HEK293T (cell line): Measurements from ENCODE around the gene FABP2.
A peak's percentile ranks its signal among the peaks of the same experiment; 100 is the strongest.
"Not testable (repeated sequence)": the region's sequence is repeated elsewhere in the genome, so short reads cannot be mapped to it uniquely, and the experiment has no call there.

Experiments
- CTCF ChIA-PET: fragments of 350-600 bp; formaldehyde crosslinking; extraction: SDS; loops from one replicate; lab custom pipeline; 2021; ENCODE audit warnings: antibody characterized with exemption, inconsistent platforms; lab: Yijun Ruan, JAX
- POLR2A ChIA-PET: fragments of 350-600 bp; formaldehyde crosslinking; extraction: SDS; loops from one replicate; lab custom pipeline; 2020; ENCODE audit warnings: antibody characterized with exemption, inconsistent platforms; lab: Yijun Ruan, JAX
- DNase-seq: peaks from one replicate; pipeline ENCODE4 v3.0.0; 2012; ENCODE audit warnings: mixed read lengths; ENCODE audit errors: extremely low spot score
- ARNT ChIP-seq: fragments of 450-650 bp; IDR thresholded peaks from 2 replicates; pipeline ENCODE4 v1.6.1; 2017; ENCODE audit warnings: mild to moderate bottlenecking
- ELF4 ChIP-seq: fragments of 450-650 bp; IDR thresholded peaks from 2 replicates; pipeline ENCODE4 v1.6.1; 2017; ENCODE audit warnings: antibody characterized with exemption
- HDGF ChIP-seq: fragments of 450-650 bp; IDR thresholded peaks from 2 replicates; pipeline ENCODE4 v1.6.1; 2017; ENCODE audit warnings: antibody characterized with exemption, borderline replicate concordance
- LEF1 ChIP-seq: fragments of 450-650 bp; IDR thresholded peaks from 2 replicates; pipeline ENCODE4 v1.6.1; 2017; ENCODE audit warnings: mild to moderate bottlenecking, borderline replicate concordance
- NFRKB ChIP-seq: fragments of 450-650 bp; IDR thresholded peaks from 2 replicates; pipeline ENCODE4 v1.6.1; 2016; ENCODE audit warnings: mild to moderate bottlenecking, moderate library complexity
- TARDBP ChIP-seq: fragments of 450-650 bp; IDR thresholded peaks from 2 replicates; pipeline ENCODE4 v1.6.1; 2016
- TF ChIP-seq, protein P1 (sequence below): fragments of 450-650 bp; IDR thresholded peaks from 2 replicates; pipeline ENCODE4 v1.6.1; 2016

The FABP2 gene

DNA sequence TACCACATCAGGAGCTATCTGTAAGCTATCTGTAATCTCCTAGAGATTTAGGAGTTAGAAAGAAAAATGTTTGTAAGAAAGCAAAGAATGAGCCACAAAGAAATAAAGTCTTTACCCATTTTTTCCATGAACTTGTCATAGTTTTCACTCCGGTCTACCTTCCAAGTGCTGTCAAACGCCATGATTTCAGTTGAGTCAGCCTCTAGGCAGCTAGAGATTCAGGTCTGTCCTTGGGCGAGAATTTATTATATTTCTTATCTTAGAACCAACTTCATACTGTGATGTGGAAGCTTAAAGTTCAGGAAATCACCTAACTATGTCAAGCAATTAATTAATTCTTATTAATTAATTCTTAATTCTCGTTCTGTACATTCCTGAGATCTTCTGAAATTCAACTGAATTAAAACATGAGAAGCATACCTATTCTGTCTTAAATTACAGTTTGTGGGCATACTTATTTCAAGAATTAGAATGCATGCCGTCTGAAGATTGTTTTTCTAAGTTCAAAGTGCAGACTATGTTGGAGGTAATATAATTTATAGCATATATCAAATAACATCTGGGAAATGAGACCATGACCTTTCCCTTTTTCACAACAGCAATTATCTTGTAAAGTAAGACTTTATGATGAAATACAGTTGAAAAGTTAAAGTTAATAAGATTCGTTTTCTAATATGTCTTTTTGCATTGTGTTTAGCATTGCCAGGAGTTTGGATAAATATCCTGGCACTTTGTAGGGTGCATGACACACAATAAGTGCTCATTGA lies at the start of gene FABP2:
Gene FABP2 (minus strand): TSS at position 218 of the 767 bp plus-strand sequence. CDS start 36 bp downstream, at position 182.
- no peak for TF ChIP-seq ELF4
- TF ChIP-seq, protein P1, sequence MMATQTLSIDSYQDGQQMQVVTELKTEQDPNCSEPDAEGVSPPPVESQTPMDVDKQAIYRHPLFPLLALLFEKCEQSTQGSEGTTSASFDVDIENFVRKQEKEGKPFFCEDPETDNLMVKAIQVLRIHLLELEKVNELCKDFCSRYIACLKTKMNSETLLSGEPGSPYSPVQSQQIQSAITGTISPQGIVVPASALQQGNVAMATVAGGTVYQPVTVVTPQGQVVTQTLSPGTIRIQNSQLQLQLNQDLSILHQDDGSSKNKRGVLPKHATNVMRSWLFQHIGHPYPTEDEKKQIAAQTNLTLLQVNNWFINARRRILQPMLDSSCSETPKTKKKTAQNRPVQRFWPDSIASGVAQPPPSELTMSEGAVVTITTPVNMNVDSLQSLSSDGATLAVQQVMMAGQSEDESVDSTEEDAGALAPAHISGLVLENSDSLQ = peak; percentile 64
- TF ChIP-seq TARDBP = no peak
- no peak for TF ChIP-seq HDGF
- no peak for TF ChIP-seq ARNT
- TF ChIP-seq LEF1 = no peak
- no peak for TF ChIP-seq NFRKB
- ChIA-PET CTCF (interaction anchor here (0.6 kb wide), 1 partner anchor 21 kb away, joined by 4 read pairs; no protein-coding TSS in a partner anchor), POLR2A (interaction anchor here (1.2 kb wide), 1 partner anchor 22 kb away, joined by 3 read pairs; a partner anchor contains a TSS)
- DNase-seq = no peak

DNA sequence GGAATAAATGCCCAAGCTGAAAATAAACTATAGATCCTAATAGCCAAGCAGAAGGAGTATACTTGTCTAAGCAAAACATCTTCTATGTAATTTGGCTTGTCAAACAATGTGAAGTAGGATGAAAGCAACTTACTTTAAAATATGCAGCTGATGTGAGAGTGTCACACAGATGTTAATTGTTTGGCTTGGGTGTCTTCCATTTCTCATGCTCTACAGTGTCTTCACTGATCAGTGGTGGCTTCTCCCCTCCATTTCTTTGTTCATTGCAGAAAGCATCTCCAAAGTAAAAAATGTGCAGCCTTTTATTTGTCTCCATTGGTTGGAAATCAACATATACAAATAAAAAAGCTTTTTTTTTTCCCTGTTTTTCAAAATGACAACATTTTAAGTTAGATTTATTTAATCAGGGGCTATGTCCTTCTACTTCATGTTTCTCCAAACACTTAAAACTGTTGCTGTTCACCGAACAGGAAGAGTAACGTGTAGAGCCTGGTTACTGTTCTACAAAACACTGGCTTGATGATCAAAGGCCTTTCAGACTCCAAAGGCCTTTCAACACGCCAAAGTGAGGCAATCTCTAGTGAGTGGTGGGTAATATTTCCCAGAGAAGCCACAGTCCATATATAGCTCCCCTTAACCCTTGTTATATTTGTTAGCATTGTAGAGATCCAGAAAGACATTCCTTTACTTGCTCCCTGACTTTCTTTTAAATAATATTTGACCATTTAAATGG lies 49.2 kb upstream of the FABP2 start:
- DNase-seq, CTCF ChIA-PET, POLR2A ChIA-PET: not testable (repeated sequence)

GRCh38 chr4:119370392-119370791 lies 48.5 kb upstream of the FABP2 start:
- POLR2A ChIA-PET, DNase-seq, CTCF ChIA-PET: not testable (repeated sequence)

DNA sequence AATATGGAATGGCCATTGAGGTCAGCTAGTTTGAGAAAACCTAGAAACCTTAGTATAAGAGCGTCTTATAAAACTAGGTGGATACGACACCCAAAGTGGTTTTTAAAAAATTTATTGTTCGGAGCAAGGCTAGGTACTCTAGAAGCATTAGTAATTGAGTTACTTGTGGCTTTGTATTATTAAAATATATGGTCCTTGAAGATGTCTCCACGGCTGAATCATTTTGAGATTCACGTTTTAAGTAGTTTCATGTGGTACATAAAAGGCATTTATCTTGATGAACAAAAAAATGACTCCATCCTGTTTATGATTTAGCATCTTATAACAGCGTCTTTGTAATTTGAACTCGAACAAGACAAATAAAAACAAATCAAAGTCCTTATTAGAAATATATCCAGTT lies 44.9 kb upstream of the FABP2 start:
- DNase-seq, POLR2A ChIA-PET, CTCF ChIA-PET: not testable (repeated sequence)

DNA sequence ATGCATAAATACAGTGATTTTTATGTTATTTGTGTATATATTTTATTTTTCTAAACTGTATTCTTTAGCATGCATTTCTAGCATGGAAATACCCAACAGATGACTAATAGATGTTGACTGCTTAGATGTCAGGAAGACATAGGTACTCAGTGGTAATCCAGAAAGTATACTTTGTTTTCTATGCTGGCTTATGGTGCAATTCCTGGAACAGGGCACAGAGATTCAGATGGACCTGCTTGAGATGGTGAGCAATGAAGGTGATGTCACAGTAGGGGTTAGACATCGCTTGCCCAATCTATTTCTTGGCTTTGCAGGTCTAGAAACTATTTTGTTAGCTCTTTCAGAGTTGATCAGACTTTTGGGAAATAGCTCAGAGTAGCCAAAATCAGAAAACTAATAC lies 42.3 kb upstream of the FABP2 start:
- POLR2A ChIA-PET, CTCF ChIA-PET: not testable (repeated sequence)

GRCh38 chr4:119363372-119363771 lies 41.4 kb upstream of the FABP2 start:
- DNase-seq, POLR2A ChIA-PET, CTCF ChIA-PET: not testable (repeated sequence)

More for the DNA sequence above, 42.3 kb upstream of the FABP2 start:
- not testable (repeated sequence) for DNase-seq

DNA sequence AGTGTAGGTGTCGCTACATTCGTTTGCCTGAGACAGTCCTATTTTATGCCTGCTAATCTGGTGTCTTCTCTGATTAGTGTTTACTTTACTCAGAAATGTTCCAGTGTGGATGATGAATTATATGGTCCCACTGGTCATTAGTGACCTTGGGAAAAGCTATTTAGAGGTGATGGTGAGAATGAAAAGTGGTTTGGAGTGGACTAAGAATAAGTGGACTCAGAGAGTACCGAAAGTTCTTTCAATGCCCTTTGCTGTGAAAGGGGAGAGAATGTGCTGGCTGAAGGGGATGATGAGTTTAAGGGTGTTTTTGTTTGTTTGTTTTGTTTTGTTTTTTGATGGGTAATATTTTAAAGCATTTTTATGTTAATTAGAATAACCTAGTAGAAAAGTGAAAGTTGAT lies 40.5 kb upstream of the FABP2 start:
- POLR2A ChIA-PET, CTCF ChIA-PET, DNase-seq: not testable (repeated sequence)

- POLR2A ChIA-PET, CTCF ChIA-PET, DNase-seq: not testable (repeated sequence)
Observed at GRCh38 chr4:119359873-119360272, 37.9 kb upstream of the FABP2 start.

DNA sequence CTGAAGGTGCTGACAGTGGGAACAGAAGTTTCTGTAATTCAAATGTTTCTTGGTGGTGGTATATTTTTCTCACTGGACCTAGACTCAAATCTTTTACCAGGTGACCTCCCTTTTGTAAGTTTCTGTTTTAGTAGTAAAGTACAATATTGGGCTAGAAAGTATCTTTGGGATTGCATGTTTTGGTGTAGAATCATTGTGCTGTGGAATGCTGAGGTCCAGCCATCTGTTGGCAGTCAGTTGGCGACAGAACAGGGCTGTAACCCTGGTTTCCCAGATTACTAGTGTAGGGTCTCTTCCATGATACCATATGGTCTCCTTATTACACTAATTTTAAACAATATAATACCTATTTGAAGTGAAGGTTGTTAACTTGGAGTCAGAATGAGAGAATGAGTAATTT lies 34.9 kb upstream of the FABP2 start:
- POLR2A ChIA-PET, DNase-seq, CTCF ChIA-PET: not testable (repeated sequence)

GRCh38 chr4:119356041-119356440 lies 34.1 kb upstream of the FABP2 start:
- DNase-seq, POLR2A ChIA-PET, CTCF ChIA-PET: not testable (repeated sequence)

- CTCF ChIA-PET, DNase-seq, POLR2A ChIA-PET: not testable (repeated sequence)
Observed at GRCh38 chr4:119353364-119353763, 31.4 kb upstream of the FABP2 start.

GRCh38 chr4:119348169-119348568 lies 26.2 kb upstream of the FABP2 start:
- CTCF ChIA-PET, POLR2A ChIA-PET: not testable (repeated sequence)

DNA sequence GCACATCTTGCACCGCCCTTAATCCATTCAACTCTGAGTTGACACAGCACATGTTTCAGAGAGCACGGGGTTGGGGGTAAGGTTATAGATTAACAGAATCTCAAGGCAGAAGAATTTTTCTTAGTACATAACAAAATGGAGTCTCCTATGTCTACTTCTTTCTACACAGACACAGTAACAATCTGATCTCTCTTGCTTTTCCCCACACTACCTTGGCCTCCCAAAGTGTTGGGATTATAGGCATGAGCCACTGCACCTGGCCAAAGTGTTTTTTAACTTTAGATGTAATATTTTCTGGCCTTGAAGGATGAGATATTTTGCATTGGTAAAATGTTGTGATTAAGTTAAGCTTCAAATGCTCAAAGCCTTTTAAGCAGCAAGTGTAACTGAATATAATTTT lies 21.4 kb upstream of the FABP2 start:
- CTCF ChIA-PET, POLR2A ChIA-PET, DNase-seq: not testable (repeated sequence)

More at GRCh38 chr4:119348169-119348568, 26.2 kb upstream of the FABP2 start:
- not testable (repeated sequence) for DNase-seq

DNA sequence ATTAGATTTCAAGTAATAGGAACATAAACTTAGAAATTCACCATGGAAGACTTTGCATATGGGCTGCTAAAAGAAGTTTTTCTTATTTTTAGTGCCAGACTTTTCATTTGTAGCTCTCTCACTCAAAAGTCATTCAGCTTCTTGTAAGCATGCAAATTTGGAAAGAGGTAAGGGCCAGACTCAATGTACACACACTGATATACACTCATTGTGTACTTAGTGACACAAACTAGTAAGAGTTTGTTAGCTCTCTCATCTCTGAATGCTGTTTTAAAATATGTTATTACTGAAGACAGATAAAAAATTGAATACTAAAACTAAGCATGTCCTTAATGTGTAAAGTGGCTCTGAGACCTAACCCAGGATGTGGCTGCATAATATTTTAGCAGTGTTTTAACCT lies 18.0 kb upstream of the FABP2 start:
- DNase-seq, POLR2A ChIA-PET, CTCF ChIA-PET: not testable (repeated sequence)
